ENCODE results near the gene SMARCA5. TPM values are rescaled to one million over a fixed set of nuclear protein-coding genes. Genes with fewer than 3 reads are reported as not detected.
"Not testable (repeated sequence)": the region's sequence is repeated elsewhere in the genome, so short reads cannot be mapped to it uniquely, and the experiment has no call there.

The SMARCA5 gene
- total and polyA plus RNA-seq, 12 donors, result 13.8 to 67.9 (median 56.7) TPM

DNA sequence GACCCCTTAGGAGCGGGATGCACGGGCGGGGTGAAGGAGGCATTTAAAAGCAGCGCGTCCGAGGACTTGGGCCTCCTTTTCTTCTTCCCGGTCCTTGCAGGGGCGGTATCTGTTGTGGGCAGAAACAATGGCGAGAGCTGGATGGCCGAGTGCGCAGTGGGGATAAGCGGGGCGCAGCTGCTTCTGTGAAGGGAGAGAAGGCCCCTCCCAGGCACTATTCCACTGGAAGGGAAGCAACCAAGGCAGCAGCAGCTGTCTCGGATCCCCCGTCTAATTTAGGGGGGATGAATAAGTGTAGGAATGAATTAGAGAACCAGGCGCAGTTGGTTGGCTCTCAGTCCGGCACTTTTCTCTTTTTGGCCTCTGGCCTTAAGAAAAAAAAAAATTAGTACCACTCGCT is 995 bp downstream of the SMARCA5 start:
- peaks cover 22 to 45% of the 10 kb centered on the region in 2 donors for H3K4me1 ChIP-seq (replicated peaks in 1 of 2)

DNA sequence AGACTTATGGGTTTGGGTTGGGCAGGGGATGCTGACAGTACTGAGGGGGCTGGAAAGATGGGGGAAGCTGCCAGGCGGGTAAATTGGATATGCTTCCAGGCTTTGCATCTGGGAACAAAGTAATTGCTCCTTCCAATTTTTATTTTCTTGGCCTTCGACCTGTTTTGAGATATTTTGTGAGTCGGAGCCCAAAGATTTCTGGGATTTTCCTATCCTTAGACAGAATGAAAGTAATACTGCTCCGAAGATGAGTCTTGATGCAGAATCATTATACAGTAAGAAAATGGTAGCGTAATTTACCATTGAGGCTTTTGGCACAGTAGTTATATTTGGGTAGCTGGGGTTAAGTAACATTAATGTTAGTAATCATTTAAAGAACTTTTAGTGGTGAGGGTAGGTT is 1.4 kb downstream of the SMARCA5 start:
- TF ChIP-seq, protein P1, sequence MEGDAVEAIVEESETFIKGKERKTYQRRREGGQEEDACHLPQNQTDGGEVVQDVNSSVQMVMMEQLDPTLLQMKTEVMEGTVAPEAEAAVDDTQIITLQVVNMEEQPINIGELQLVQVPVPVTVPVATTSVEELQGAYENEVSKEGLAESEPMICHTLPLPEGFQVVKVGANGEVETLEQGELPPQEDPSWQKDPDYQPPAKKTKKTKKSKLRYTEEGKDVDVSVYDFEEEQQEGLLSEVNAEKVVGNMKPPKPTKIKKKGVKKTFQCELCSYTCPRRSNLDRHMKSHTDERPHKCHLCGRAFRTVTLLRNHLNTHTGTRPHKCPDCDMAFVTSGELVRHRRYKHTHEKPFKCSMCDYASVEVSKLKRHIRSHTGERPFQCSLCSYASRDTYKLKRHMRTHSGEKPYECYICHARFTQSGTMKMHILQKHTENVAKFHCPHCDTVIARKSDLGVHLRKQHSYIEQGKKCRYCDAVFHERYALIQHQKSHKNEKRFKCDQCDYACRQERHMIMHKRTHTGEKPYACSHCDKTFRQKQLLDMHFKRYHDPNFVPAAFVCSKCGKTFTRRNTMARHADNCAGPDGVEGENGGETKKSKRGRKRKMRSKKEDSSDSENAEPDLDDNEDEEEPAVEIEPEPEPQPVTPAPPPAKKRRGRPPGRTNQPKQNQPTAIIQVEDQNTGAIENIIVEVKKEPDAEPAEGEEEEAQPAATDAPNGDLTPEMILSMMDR (IDR thresholded peaks at IDR 0.05), result no peak
- TF ChIP-seq POLR2A (IDR thresholded peaks at IDR 0.05), result no peak
- H3K27ac ChIP-seq, result peak overlapping the region; percentile 97 to 100 (median 98)
- H3K36me3 ChIP-seq (replicated peaks in 1 of 2), result peaks cover 0 to 11% of the 10 kb centered on the region in 2 donors
- WGBS, 4 donors, result 3 to 14% (median 9%) methylated on average over 5 of the region's 5 CpGs
- no peaks in the 10 kb centered on the region for H3K9me3 ChIP-seq (replicated peaks in 1 of 3)
- no peaks in the 10 kb centered on the region for H3K27me3 ChIP-seq
- peaks cover 26 to 49% of the 10 kb centered on the region in 2 donors for H3K4me1 ChIP-seq (replicated peaks in 1 of 2)
- H3K4me3 ChIP-seq, result peak overlapping the region in 3 of 4 donors; percentile 81 to 84 (median 81)
- DNase-seq, result no peak
- intact Hi-C loops (cut with DNase I), result no loop called here

More for the DNA sequence above, 995 bp downstream of the SMARCA5 start:
- H3K9me3 ChIP-seq (replicated peaks in 1 of 3), result no peaks in the 10 kb centered on the region
- TF ChIP-seq POLR2A (IDR thresholded peaks at IDR 0.05), result peak in 1 of 2 donors; percentile 17
- TF ChIP-seq, protein P1 (IDR thresholded peaks at IDR 0.05), result no peak
- 0 to 1% (median 0%) methylated on average over 16 to 18 of the region's 18 CpGs for WGBS, 4 donors
- DNase-seq, result peak; percentile 52 to 77 (median 57)
- no peaks in the 10 kb centered on the region for H3K27me3 ChIP-seq
- intact Hi-C loops (cut with DNase I), result no loop called here
- H3K27ac ChIP-seq, result peak overlapping the region; percentile 97 to 100 (median 98)
- peaks cover 0 to 8% of the 10 kb centered on the region in 2 donors for H3K36me3 ChIP-seq (replicated peaks in 1 of 2)
- peak overlapping the region; percentile 81 to 94 (median 82) for H3K4me3 ChIP-seq

DNA sequence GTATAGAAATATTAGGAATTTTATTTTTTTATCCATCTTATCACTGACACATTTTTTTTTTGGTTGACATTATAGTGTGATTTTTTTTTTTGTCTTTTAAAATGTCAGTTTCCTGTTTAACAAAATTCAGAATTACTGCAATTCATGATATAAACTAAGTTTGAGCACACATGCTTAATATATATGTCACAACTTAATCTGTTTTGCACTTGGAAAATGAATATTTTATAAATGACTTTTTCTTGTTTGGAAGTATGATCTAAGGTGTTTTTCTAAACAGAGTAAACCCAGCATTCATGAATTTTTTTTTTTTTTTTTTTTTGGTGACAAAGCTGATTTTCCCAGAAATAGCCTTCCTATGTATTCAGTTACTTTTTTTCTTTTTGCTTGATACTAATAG is 2.4 kb downstream of the SMARCA5 start:
- H3K27me3 ChIP-seq, result no peaks in the 10 kb centered on the region
- no peak for DNase-seq
- intact Hi-C loops (cut with DNase I), result no loop called here
- no peak for TF ChIP-seq POLR2A (IDR thresholded peaks at IDR 0.05)
- TF ChIP-seq, protein P1 (IDR thresholded peaks at IDR 0.05), result no peak
- H3K9me3 ChIP-seq (replicated peaks in 1 of 3), result no peaks in the 10 kb centered on the region
- peaks cover 0 to 14% of the 10 kb centered on the region in 2 donors for H3K36me3 ChIP-seq (replicated peaks in 1 of 2)
- H3K4me3 ChIP-seq, result peak overlapping the region in 1 of 4 donors; percentile 81
- H3K27ac ChIP-seq, result peak overlapping the region in 2 of 5 donors; percentile 33 to 97
- peaks cover 31 to 59% of the 10 kb centered on the region in 2 donors for H3K4me1 ChIP-seq (replicated peaks in 1 of 2)

DNA sequence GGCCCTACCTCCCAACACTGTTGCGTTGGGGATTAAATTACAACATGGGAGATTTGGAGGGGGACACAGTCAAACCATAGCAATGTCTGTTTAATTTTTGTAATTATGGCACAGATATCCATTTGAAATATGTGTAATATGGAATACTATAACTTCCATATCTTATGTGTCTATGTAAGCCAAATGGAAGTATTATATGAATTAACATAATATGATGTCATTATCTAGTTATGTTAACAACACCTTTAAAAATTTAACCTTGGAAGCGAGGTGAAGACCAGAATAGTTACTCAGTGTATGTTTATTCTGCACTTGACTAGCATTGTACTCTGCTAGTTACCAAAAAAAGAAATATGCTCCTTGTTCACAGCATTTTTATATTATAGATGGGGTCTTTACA is 4.3 kb downstream of the SMARCA5 start:
- WGBS, 4 donors, result 53 to 59% (median 57%) methylated on average over 2 of the region's 2 CpGs
- H3K4me1 ChIP-seq (replicated peaks in 1 of 2), result peaks cover 31 to 75% of the 10 kb centered on the region in 2 donors
- DNase-seq, result no peak

DNA sequence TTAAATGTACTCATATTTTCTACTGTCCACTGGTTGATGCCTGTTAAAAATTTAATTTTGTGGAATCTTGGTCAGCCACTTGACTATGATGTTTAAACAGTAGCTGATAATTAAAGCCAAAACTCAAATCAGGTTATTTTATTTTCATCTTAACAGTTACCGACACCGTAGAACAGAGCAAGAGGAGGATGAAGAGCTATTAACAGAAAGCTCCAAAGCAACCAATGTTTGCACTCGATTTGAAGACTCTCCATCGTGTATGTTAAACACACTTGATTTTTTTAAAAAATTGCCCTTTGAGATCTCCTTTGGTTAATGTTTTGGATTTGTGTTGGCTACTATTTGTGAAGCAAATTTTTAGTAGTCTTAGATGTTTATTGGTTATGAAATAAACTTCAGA is 10.7 kb downstream of the SMARCA5 start:
- intact Hi-C loops (cut with DNase I), result no loop called here
- no peak for DNase-seq
- TF ChIP-seq POLR2A (IDR thresholded peaks at IDR 0.05), result no peak
- TF ChIP-seq, protein P1 (IDR thresholded peaks at IDR 0.05), result no peak
- no peaks in the 10 kb centered on the region for H3K9me3 ChIP-seq (replicated peaks in 1 of 3)
- no peak overlapping the region for H3K27ac ChIP-seq
- H3K27me3 ChIP-seq, result no peaks in the 10 kb centered on the region
- WGBS, 4 donors, result 92 to 95% (median 93%) methylated on average over 4 of the region's 4 CpGs
- H3K4me3 ChIP-seq, result no peak overlapping the region
- peaks cover 0 to 86% of the 10 kb centered on the region in 2 donors for H3K36me3 ChIP-seq (replicated peaks in 1 of 2)
- H3K4me1 ChIP-seq (replicated peaks in 1 of 2), result peaks cover 11 to 42% of the 10 kb centered on the region in 2 donors

More for the DNA sequence above, 4.3 kb downstream of the SMARCA5 start:
- no peak for TF ChIP-seq POLR2A (IDR thresholded peaks at IDR 0.05)
- Histone ChIP-seq H3K27me3 (no peaks in the 10 kb centered on the region), H3K36me3 (replicated peaks in 1 of 2) (peaks cover 0 to 30% of the 10 kb centered on the region in 2 donors), H3K4me3 (no peak overlapping the region), H3K9me3 (replicated peaks in 1 of 3) (no peaks in the 10 kb centered on the region), H3K27ac (peak overlapping the region in 3 of 5 donors; percentile 4 to 45 (median 16))
- intact Hi-C loops (cut with DNase I), result no loop called here

DNA sequence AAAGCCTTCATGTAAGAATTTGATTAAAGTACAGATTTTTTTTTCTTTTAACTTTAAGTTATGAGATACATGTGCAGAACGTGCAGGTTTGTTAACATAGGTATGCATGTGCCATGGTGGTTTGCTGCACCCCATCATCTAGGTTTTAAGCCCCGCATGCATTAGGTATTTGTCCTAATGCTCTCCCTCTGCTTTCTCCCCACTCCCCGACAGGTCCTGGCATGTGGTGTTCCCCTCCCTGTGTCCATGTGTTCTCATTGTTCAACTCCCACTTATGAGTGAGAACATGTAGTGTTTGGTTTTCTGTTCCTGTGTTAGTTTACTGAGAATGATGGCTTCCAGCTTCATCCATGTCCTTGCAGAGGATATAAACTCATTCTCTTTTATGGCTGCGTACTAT is 14.5 kb downstream of the SMARCA5 start:
- H3K9me3 ChIP-seq (replicated peaks in 1 of 3); H3K27me3 ChIP-seq; H3K4me3 ChIP-seq; DNase-seq; intact Hi-C loops (cut with DNase I); H3K27ac ChIP-seq: not testable (repeated sequence)
- Histone ChIP-seq H3K36me3 (replicated peaks in 1 of 2) (peaks cover 0 to 96% of the 10 kb centered on the region in 2 donors), H3K4me1 (replicated peaks in 1 of 2) (peaks cover 0 to 13% of the 10 kb centered on the region in 2 donors)
- WGBS, 4 donors, result 92 to 96% (median 94%) methylated on average over 4 of the region's 4 CpGs

All from adrenal gland (tissue), 12 donors.